Measurements from ENCODE around the gene ADRA1B. TPM values are rescaled to one million over a fixed set of nuclear protein-coding genes. Genes with fewer than 3 reads are reported as not detected.
A peak's percentile ranks its signal among the peaks of the same experiment; 100 is the strongest.
"Not testable (repeated sequence)": the region's sequence is repeated elsewhere in the genome, so short reads cannot be mapped to it uniquely, and the experiment has no call there.

ADRA1B gene
- total RNA-seq, 1 donor from 2014 or later = 2.7 TPM

GRCh38 chr5:159955056-159955624 lies 38.9 kb downstream of the ADRA1B start:
- DNase-seq (ENCODE audit: missing footprints) (no peak), ATAC-seq (no peak)
- intact Hi-C loops (cut with DNase I) = no loop called here

GRCh38 chr5:159956074-159956473 lies 39.8 kb downstream of the ADRA1B start:
- ATAC-seq (no peak), DNase-seq (ENCODE audit: missing footprints) (no peak)
- intact Hi-C loops (cut with DNase I) = no loop called here

GRCh38 chr5:159961176-159962160 lies 45.2 kb downstream of the ADRA1B start:
- intact Hi-C loops (cut with DNase I) = no loop called here
- ATAC-seq (no peak), DNase-seq (ENCODE audit: missing footprints) (no peak)

- intact Hi-C loops (cut with DNase I) = no loop called here
- DNase-seq (ENCODE audit: missing footprints) (no peak), ATAC-seq (no peak)
Measured at GRCh38 chr5:159962214-159962613, 45.9 kb downstream of the ADRA1B start.

- intact Hi-C loops (cut with DNase I) = loop anchor here (2.0 kb wide), 1 partner anchor 447 kb away; no protein-coding TSS in a partner anchor
- DNase-seq (ENCODE audit: missing footprints) (no peak), ATAC-seq (no peak)
Measured at GRCh38 chr5:159963935-159964334, 47.7 kb downstream of the ADRA1B start.

- DNase-seq (ENCODE audit: missing footprints) (no peak), ATAC-seq (peak; percentile 87)
- intact Hi-C loops (cut with DNase I) = loop anchor here (2.0 kb wide), 1 partner anchor 448 kb away; no protein-coding TSS in a partner anchor
Measured at GRCh38 chr5:159965031-159965837, 49.0 kb downstream of the ADRA1B start.

GRCh38 chr5:159965838-159966128 lies 49.5 kb downstream of the ADRA1B start:
- ATAC-seq; DNase-seq (ENCODE audit: missing footprints): not testable (repeated sequence)
- intact Hi-C loops (cut with DNase I) = loop anchor here (2.0 kb wide), 1 partner anchor 449 kb away; no protein-coding TSS in a partner anchor

- intact Hi-C loops (cut with DNase I) = no loop called here
- DNase-seq (ENCODE audit: missing footprints) (no peak), ATAC-seq (no peak)
Measured at GRCh38 chr5:159969966-159970365, 53.7 kb downstream of the ADRA1B start.

- no peak for ATAC-seq
- no peak for DNase-seq (ENCODE audit: missing footprints)
- intact Hi-C loops (cut with DNase I) = no loop called here
Measured at GRCh38 chr5:159971038-159971437, 54.8 kb downstream of the ADRA1B start.

- no peak for ATAC-seq
- no peak for DNase-seq (ENCODE audit: missing footprints)
- intact Hi-C loops (cut with DNase I) = no loop called here
Measured at GRCh38 chr5:159971514-159971913, 55.2 kb downstream of the ADRA1B start.

GRCh38 chr5:159971931-159972461 lies 55.7 kb downstream of the ADRA1B start:
- intact Hi-C loops (cut with DNase I) = no loop called here
- peak; percentile 59 for ATAC-seq
- DNase-seq (ENCODE audit: missing footprints) = no peak

GRCh38 chr5:159972538-159973362 lies 56.5 kb downstream of the ADRA1B start:
- DNase-seq (ENCODE audit: missing footprints) (no peak), ATAC-seq (no peak)
- intact Hi-C loops (cut with DNase I) = no loop called here

- DNase-seq (ENCODE audit: missing footprints) = no peak
Measured at GRCh38 chr5:159975462-159976019, 59.3 kb downstream of the ADRA1B start.

GRCh38 chr5:159976921-159977320 lies 60.6 kb downstream of the ADRA1B start:
- ATAC-seq (no peak), DNase-seq (ENCODE audit: missing footprints) (no peak)
- intact Hi-C loops (cut with DNase I) = no loop called here

More at GRCh38 chr5:159975462-159976019, 59.3 kb downstream of the ADRA1B start:
- intact Hi-C loops (cut with DNase I) = no loop called here
- ATAC-seq = peak; percentile 84

GRCh38 chr5:159978358-159978757 lies 62.1 kb downstream of the ADRA1B start:
- ATAC-seq = no peak
- intact Hi-C loops (cut with DNase I) = no loop called here
- DNase-seq (ENCODE audit: missing footprints) = no peak

GRCh38 chr5:159982421-159983173 lies 66.3 kb downstream of the ADRA1B start:
- DNase-seq (ENCODE audit: missing footprints) = no peak
- ATAC-seq = no peak
- intact Hi-C loops (cut with DNase I) = loop anchor here (5.0 kb wide), 1 partner anchor 650 kb away; the partner anchor contains the start of gene IL12B
